Ishikawa (cell line): ENCODE data around the gene ADAMTSL1.

Experiments
- CREB1 ChIP-seq: IDR thresholded peaks from 2 replicates; pipeline ENCODE4 v1.6.1; 2012; ENCODE audit warnings: low read depth
- EGR1 ChIP-seq: IDR thresholded peaks from 2 replicates; pipeline ENCODE4 v1.6.1; 2012
- EP300 ChIP-seq: IDR thresholded peaks from 2 replicates; pipeline ENCODE4 v1.6.1; 2012; ENCODE audit warnings: borderline replicate concordance
- FOXM1 ChIP-seq: IDR thresholded peaks from 2 replicates; pipeline ENCODE4 v1.6.1; 2012; ENCODE audit warnings: low read depth, borderline replicate concordance
- MAX ChIP-seq: IDR thresholded peaks from 2 replicates; pipeline ENCODE4 v1.6.1; 2012
- RAD21 ChIP-seq: IDR thresholded peaks from 2 replicates; pipeline ENCODE4 v1.6.1; 2012; ENCODE audit warnings: low read depth
- REST ChIP-seq: IDR thresholded peaks from 2 replicates; pipeline ENCODE4 v1.6.1; 2012; ENCODE audit warnings: low read depth, mild to moderate bottlenecking
- TAF1 ChIP-seq: IDR thresholded peaks from 2 replicates; pipeline ENCODE4 v1.6.1; 2012; ENCODE audit warnings: low read depth, mild to moderate bottlenecking
- TEAD4 ChIP-seq: IDR thresholded peaks from 2 replicates; pipeline ENCODE4 v1.6.1; 2012
- ZBTB7A ChIP-seq: IDR thresholded peaks from 2 replicates; pipeline ENCODE4 v1.6.1; 2012; ENCODE audit warnings: low read depth

GRCh38 chr9:18531136-18532065 lies 57.4 kb downstream of the ADAMTSL1 start:
- TF ChIP-seq ZBTB7A (no peak), MAX (no peak), TEAD4 (no peak), TAF1 (no peak), EGR1 (no peak), REST (no peak), EP300 (no peak), FOXM1 (no peak), RAD21 (no peak), CREB1 (no peak)
